DOHH2 (cell line): ENCODE results near the gene RAN.

Source experiments
- H3F3A ChIP-seq: fragments of 200-600 bp; sonication (generic), shearing (Covaris generic); 2 replicates; pipeline ENCODE4 v1.6.0; 2016; ENCODE audit warnings: antibody characterized with exemption, mild to moderate bottlenecking; ENCODE audit not compliant: control insufficient read depth, insufficient read depth
- H3K27ac ChIP-seq: fragments of 200-600 bp; sonication (generic); 2 replicates; pipeline ENCODE4 v1.5.1; 2014; ENCODE audit warnings: low read depth, mild to moderate bottlenecking, low read length, moderate library complexity
- H3K27me3 ChIP-seq: fragments of 200-600 bp; sonication (generic); 2 replicates; pipeline ENCODE4 v1.6.1; 2014; ENCODE audit warnings: mild to moderate bottlenecking, low read length, mixed read lengths; ENCODE audit not compliant: control insufficient read depth
- H3K36me3 ChIP-seq: fragments of 200-600 bp; sonication (generic); 2 replicates; pipeline ENCODE4 v1.6.1; 2014; ENCODE audit warnings: mild to moderate bottlenecking, low read length, moderate library complexity, mixed read lengths; ENCODE audit not compliant: control insufficient read depth
- H3K4me1 ChIP-seq: fragments of 200-600 bp; sonication (generic); 2 replicates; pipeline ENCODE4 v1.6.1; 2014; ENCODE audit warnings: mild to moderate bottlenecking, low read length, mixed read lengths; ENCODE audit not compliant: control insufficient read depth
- H3K4me2 ChIP-seq: fragments of 200-600 bp; sonication (generic); 2 replicates; pipeline ENCODE4 v1.6.0; 2014; ENCODE audit warnings: mild to moderate bottlenecking, low read length, moderate library complexity
- H3K4me3 ChIP-seq: fragments of 200-600 bp; sonication (generic); 2 replicates; pipeline ENCODE4 v1.5.1; 2014; ENCODE audit warnings: mild to moderate bottlenecking, low read length, mixed read lengths
- H3K79me2 ChIP-seq: fragments of 200-600 bp; sonication (generic); 2 replicates; pipeline ENCODE4 v1.6.1; 2014; ENCODE audit warnings: mild to moderate bottlenecking, low read length, mixed read lengths; ENCODE audit not compliant: control insufficient read depth
- H3K9me2 ChIP-seq: fragments of 200-600 bp; sonication (generic); replicated peaks from 2 replicates; pipeline ENCODE4 v1.6.1; 2014; ENCODE audit warnings: mild to moderate bottlenecking, low read length, mixed read lengths; ENCODE audit not compliant: control insufficient read depth
- H3K9me3 ChIP-seq: fragments of 200-600 bp; sonication (generic); 2 replicates; pipeline ENCODE4 v1.6.1; 2014; ENCODE audit warnings: antibody characterized with exemption, low read length, mixed read lengths; ENCODE audit not compliant: control insufficient read depth, insufficient read depth
- H4K20me1 ChIP-seq: fragments of 200-600 bp; sonication (generic); 2 replicates; pipeline ENCODE4 v1.6.0; 2014; ENCODE audit warnings: low read depth, mild to moderate bottlenecking, antibody characterized with exemption, low read length, moderate library complexity; ENCODE audit not compliant: control insufficient read depth, insufficient read depth
- EZH2phosphoT487 ChIP-seq: fragments of 200-600 bp; sonication (generic); IDR thresholded peaks from 2 replicates; pipeline ENCODE4 v1.6.1; 2017; ENCODE audit warnings: borderline replicate concordance, mild to moderate bottlenecking, antibody characterized with exemption, low read length, moderate library complexity, mixed read lengths
- TF ChIP-seq, protein P1 (sequence below): fragments of 200-600 bp; sonication (generic); IDR thresholded peaks from one replicate; pipeline ENCODE4 v1.5.1; 2014; ENCODE audit warnings: antibody characterized with exemption, mild to moderate bottlenecking, low read depth, low read length; ENCODE audit not compliant: poor library complexity, severe bottlenecking

RAN gene

DNA sequence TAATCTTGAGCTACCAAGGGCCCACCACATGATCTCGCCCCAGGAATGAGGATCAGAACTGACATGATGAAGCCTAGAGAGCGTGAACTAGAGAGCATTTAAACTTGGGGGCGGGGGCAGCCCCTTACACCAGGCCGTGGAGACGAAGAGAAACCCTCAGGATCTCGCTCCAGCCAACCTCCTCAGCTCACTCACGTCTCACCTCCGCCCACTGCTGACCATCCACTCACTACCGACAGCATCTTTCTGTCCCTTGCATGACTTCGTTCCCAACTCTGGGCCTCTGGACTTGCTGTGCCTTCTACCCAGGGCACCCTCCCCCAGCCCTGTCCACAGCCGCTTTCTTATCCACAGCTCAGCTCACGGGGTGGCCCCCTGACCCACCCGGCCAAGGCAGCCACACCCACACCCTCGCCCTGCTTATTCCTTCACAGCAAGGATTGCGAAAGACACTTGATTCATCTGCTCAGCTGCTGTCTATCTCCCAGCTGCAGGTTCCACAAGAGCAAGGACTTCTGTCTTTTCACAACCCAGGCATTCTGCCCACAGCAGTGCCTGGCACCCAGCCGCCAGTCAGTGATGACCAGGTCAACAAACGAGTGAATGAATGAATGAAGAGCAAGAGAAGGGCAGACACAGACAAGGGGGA lies 39.2 kb upstream of the RAN start:
- Histone ChIP-seq H3K4me2 (no peak overlapping the region), H3K4me3 (no peak overlapping the region), H3K9me2 (no peaks in the 10 kb centered on the region), H3K27me3 (no peaks in the 10 kb centered on the region), H3K9me3 (no peaks in the 10 kb centered on the region), H3K27ac (no peak overlapping the region), H3K79me2 (peaks cover 77% of the 10 kb centered on the region), H3K36me3 (peaks cover 3% of the 10 kb centered on the region; the same call in 1 of the 2 replicates), H4K20me1 (peaks cover 3% of the 10 kb centered on the region; the same call in 1 of the 2 replicates), H3K4me1 (peaks cover 34% of the 10 kb centered on the region), H3F3A (no peaks in the 10 kb centered on the region)
- TF ChIP-seq, protein P1, sequence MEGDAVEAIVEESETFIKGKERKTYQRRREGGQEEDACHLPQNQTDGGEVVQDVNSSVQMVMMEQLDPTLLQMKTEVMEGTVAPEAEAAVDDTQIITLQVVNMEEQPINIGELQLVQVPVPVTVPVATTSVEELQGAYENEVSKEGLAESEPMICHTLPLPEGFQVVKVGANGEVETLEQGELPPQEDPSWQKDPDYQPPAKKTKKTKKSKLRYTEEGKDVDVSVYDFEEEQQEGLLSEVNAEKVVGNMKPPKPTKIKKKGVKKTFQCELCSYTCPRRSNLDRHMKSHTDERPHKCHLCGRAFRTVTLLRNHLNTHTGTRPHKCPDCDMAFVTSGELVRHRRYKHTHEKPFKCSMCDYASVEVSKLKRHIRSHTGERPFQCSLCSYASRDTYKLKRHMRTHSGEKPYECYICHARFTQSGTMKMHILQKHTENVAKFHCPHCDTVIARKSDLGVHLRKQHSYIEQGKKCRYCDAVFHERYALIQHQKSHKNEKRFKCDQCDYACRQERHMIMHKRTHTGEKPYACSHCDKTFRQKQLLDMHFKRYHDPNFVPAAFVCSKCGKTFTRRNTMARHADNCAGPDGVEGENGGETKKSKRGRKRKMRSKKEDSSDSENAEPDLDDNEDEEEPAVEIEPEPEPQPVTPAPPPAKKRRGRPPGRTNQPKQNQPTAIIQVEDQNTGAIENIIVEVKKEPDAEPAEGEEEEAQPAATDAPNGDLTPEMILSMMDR = no peak
- TF ChIP-seq EZH2phosphoT487 = no peak

DNA sequence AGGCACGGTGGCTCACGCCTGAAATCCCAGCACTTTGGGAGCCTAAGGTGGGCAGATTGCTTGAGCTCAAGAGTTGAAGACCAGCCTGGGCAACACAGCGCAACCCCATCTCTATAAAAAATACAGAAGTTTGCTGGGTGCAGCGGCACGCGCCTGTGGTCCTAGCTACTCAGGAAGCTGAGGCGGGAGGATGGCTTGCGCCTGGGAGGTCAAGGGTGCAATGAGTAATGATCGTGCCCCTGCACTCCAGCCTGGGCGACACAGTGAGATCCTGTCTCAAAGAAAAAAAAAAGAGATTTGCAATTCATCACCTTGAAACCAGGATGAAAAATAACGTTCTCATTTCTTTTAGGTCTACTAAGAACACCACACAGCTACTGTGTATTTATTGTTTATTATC lies 36.9 kb upstream of the RAN start:
- H3K9me2 ChIP-seq = no peaks in the 10 kb centered on the region
- H3K4me2 ChIP-seq = peak overlapping the region; percentile 35; the same call in 1 of the 2 replicates
- no peaks in the 10 kb centered on the region for H3K27me3 ChIP-seq
- H4K20me1 ChIP-seq = peaks cover 3% of the 10 kb centered on the region; the same call in 1 of the 2 replicates
- TF ChIP-seq, protein P1 = no peak
- TF ChIP-seq EZH2phosphoT487 = no peak
- no peak overlapping the region for H3K27ac ChIP-seq
- peaks cover 47% of the 10 kb centered on the region for H3K4me1 ChIP-seq
- no peak overlapping the region for H3K4me3 ChIP-seq
- no peaks in the 10 kb centered on the region for H3F3A ChIP-seq
- peaks cover 72% of the 10 kb centered on the region for H3K79me2 ChIP-seq
- H3K36me3 ChIP-seq = peaks cover 3% of the 10 kb centered on the region; the same call in 1 of the 2 replicates
- H3K9me3 ChIP-seq = no peaks in the 10 kb centered on the region

DNA sequence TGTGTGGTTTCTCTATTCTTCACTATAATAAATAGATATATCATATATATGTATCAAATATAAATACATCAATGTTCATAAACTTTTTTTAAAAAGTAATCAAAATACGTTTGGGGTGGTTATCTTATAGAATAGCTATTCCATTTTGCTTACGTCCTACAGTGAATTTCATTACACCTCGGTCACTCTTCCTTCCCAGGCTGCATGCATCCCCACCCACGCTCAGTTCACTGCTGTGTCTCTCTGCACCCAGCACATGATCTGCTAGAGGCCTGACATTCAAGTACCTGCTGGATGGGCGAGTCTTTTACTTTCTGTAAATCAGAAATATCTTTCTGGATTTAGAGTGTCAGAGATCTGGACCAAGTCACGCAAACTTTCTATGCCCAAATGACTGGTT lies 36.4 kb upstream of the RAN start:
- Histone ChIP-seq H3K4me1 (peaks cover 45% of the 10 kb centered on the region), H3K79me2 (peaks cover 67% of the 10 kb centered on the region), H3K4me3 (no peak overlapping the region)

More for the DNA sequence above, 36.4 kb upstream of the RAN start:
- H3K27ac ChIP-seq = no peak overlapping the region
- peaks cover 3% of the 10 kb centered on the region; the same call in 1 of the 2 replicates for H4K20me1 ChIP-seq
- H3K27me3 ChIP-seq = no peaks in the 10 kb centered on the region
- no peaks in the 10 kb centered on the region for H3K9me2 ChIP-seq
- no peak for TF ChIP-seq EZH2phosphoT487
- TF ChIP-seq, protein P1 = no peak
- H3K36me3 ChIP-seq = peaks cover 3% of the 10 kb centered on the region; the same call in 1 of the 2 replicates
- peak overlapping the region; percentile 11 for H3K4me2 ChIP-seq
- H3F3A ChIP-seq = no peaks in the 10 kb centered on the region
- H3K9me3 ChIP-seq = no peaks in the 10 kb centered on the region
